Activated T-cell treated with anti-CD3 and anti-CD28 coated beads, Interleukin-2, amount 50 U/mL, for 4 hours (primary cell): ENCODE results near the gene PLEKHD1. TPM values are rescaled to one million over a fixed set of nuclear protein-coding genes. Genes with fewer than 3 reads are reported as not detected.
"Not testable (repeated sequence)": the region's sequence is repeated elsewhere in the genome, so short reads cannot be mapped to it uniquely, and the experiment has no call there.

Experiments
- ATAC-seq, 2 donors: fragments of 200-7000 bp; cut with Tn5 transposase; one replicate each; pipeline ENCODE4 v1.10.0; 2021
- DNase-seq: peaks from one replicate; pipeline ENCODE4 v3.0.0-alpha.2; 2020
- H3K27me3 Mint-ChIP-seq: one replicate; pipeline ENCODE4 v1.8.0; 2021; ENCODE audit warnings: low read depth, mixed read lengths
- H3K36me3 Mint-ChIP-seq: one replicate; pipeline ENCODE4 v1.8.0; 2022; ENCODE audit warnings: mixed read lengths; ENCODE audit not compliant: insufficient read depth
- H3K4me1 Mint-ChIP-seq: one replicate; pipeline ENCODE4 v1.8.0; 2021; ENCODE audit warnings: low read depth, mixed read lengths
- H3K4me3 Mint-ChIP-seq: one replicate; pipeline ENCODE4 v1.8.0; 2021; ENCODE audit warnings: mild to moderate bottlenecking, moderate library complexity, mixed read lengths
- H3K9me3 Mint-ChIP-seq: one replicate; pipeline ENCODE4 v1.8.0; 2021; ENCODE audit warnings: mixed read lengths
- total RNA-seq, 3 donors: library from RNA; stranded (reverse); gene quantifications; one replicate each; pipeline ENCODE4 v1.2.1, GENCODE V29; 2021

The PLEKHD1 gene
- total RNA-seq, 3 donors from 2014 or later = 0.05 to 0.16 (median 0.10) TPM

- H3K4me1 Mint-ChIP-seq = no peaks in the 10 kb centered on the region
Measured at GRCh38 chr14:69473260-69473659, 11.3 kb upstream of the PLEKHD1 start.

GRCh38 chr14:69473946-69474345 lies 10.6 kb upstream of the PLEKHD1 start:
- no peak for DNase-seq
- Mint-ChIP-seq H3K9me3 (no peaks in the 10 kb centered on the region), H3K27me3 (peaks cover 1% of the 10 kb centered on the region), H3K4me1 (no peaks in the 10 kb centered on the region), H3K36me3 (peaks cover 2% of the 10 kb centered on the region), H3K4me3 (no peak overlapping the region)
- ATAC-seq = no peak

More at GRCh38 chr14:69473260-69473659, 11.3 kb upstream of the PLEKHD1 start:
- peaks cover 2% of the 10 kb centered on the region for H3K36me3 Mint-ChIP-seq
- no peaks in the 10 kb centered on the region for H3K9me3 Mint-ChIP-seq
- DNase-seq (no peak), ATAC-seq (no peak)
- H3K4me3 Mint-ChIP-seq = no peak overlapping the region
- H3K27me3 Mint-ChIP-seq = no peaks in the 10 kb centered on the region

- ATAC-seq = peak in 1 of 2 donors; percentile 30
- no peak for DNase-seq
- H3K9me3 Mint-ChIP-seq = no peaks in the 10 kb centered on the region
- H3K27me3 Mint-ChIP-seq = peaks cover 3% of the 10 kb centered on the region
- H3K4me3 Mint-ChIP-seq = no peak overlapping the region
- H3K36me3 Mint-ChIP-seq = peaks cover 2% of the 10 kb centered on the region
- no peaks in the 10 kb centered on the region for H3K4me1 Mint-ChIP-seq
Measured at GRCh38 chr14:69475194-69475818, 9.2 kb upstream of the PLEKHD1 start.

DNA sequence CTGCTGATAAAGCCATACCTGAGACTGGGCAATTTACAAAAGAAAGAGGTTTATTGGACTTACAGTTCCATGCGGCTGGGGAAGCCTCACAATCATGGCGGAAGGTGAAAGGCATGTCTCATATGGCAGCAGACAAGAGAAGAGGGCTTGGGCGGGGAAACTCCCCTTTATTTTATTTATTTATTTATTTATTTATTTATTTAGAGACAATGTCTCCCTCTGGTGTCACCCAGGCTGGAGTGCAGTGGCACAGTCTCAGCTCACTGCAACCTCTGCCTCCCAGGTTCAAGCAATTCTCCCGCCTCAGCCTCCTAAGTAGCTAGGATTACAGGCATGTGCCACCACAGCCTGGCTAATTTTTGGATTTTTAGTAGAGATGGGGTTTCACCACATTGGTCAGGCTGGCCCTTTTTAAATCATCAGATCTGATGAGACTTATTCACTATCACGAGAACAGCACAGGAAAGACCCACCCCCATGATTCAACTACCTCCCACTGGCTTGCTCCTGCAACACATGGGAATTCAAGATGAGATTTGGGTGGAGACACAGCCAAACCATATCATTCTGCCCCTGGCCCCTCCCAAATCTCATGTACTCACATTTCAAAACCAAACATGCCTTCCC lies 7.6 kb upstream of the PLEKHD1 start:
- H3K4me3 Mint-ChIP-seq, H3K4me1 Mint-ChIP-seq, DNase-seq, H3K36me3 Mint-ChIP-seq, ATAC-seq, H3K27me3 Mint-ChIP-seq, H3K9me3 Mint-ChIP-seq: not testable (repeated sequence)

- not testable (repeated sequence) for H3K4me1 Mint-ChIP-seq, DNase-seq, ATAC-seq, H3K36me3 Mint-ChIP-seq, H3K9me3 Mint-ChIP-seq, H3K4me3 Mint-ChIP-seq
- H3K27me3 Mint-ChIP-seq = peaks cover 12% of the 10 kb centered on the region
Measured at GRCh38 chr14:69478055-69478454, 6.5 kb upstream of the PLEKHD1 start.

DNA sequence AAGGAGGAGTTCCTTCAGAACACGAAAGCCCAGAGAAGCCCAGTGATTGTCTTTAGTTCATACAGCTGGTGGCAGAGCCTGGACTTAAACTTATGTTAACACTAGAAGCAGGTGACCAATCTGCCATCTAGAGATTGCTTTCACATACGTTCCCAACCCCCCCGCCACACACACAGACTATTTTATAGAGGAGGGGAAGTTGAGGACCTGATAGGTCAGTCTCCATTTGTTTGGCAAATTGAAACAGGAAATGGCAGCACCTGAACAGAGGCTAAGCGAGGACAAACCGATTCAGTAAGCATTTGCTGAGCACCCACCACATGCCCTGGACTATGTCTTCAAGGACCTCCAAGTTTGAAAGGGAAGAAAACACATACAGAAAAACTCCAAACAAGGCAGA lies 4.8 kb upstream of the PLEKHD1 start:
- peaks cover 5% of the 10 kb centered on the region for H3K4me1 Mint-ChIP-seq
- H3K27me3 Mint-ChIP-seq = peaks cover 20% of the 10 kb centered on the region
- no peak overlapping the region for H3K4me3 Mint-ChIP-seq
- no peaks in the 10 kb centered on the region for H3K9me3 Mint-ChIP-seq
- DNase-seq = no peak
- no peaks in the 10 kb centered on the region for H3K36me3 Mint-ChIP-seq
- ATAC-seq = no peak

GRCh38 chr14:69480136-69480535 lies 4.4 kb upstream of the PLEKHD1 start:
- H3K4me3 Mint-ChIP-seq = no peak overlapping the region
- no peaks in the 10 kb centered on the region for H3K36me3 Mint-ChIP-seq
- no peaks in the 10 kb centered on the region for H3K9me3 Mint-ChIP-seq
- peaks cover 22% of the 10 kb centered on the region for H3K27me3 Mint-ChIP-seq
- DNase-seq = no peak
- ATAC-seq = no peak
- H3K4me1 Mint-ChIP-seq = peaks cover 5% of the 10 kb centered on the region

DNA sequence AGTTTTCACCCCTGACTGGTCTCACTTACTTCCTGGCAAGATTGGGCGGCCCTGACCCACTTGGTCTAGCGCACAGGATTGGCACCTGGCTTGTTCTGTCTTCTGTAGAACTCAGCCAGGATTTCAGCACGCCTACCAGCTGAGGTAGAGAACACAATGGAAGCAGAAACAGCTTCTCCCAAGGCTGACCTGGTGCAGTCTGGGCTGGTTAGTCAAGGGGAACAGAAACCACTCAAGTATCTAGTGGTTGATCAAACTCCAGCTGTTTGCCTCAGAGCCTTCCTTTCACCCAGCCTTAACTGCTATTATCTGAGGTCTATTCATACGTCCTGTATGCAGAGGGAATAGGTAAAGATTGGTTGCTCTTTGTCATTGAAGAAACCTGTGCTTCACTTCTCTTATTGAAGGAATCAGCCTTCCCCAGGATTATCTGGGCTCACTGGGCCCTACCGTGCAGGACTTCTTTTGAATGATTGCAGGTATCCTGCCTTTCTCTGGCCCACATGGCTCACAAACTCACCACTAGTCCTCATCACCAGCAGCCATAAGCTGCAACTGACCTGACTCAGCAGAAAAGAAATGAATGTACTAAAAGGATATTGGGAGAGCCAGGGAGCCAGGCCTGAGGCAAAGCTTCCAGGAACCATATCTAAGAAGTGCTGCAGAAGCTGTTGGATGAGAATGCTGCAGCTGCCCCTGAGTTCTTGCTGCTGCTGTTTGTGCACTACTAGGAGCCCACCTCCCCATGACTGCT lies 2.5 kb upstream of the PLEKHD1 start:
- H3K36me3 Mint-ChIP-seq = no peaks in the 10 kb centered on the region
- H3K4me1 Mint-ChIP-seq = peaks cover 5% of the 10 kb centered on the region
- DNase-seq (no peak), ATAC-seq (no peak)
- no peak overlapping the region for H3K4me3 Mint-ChIP-seq
- peaks cover 37% of the 10 kb centered on the region for H3K27me3 Mint-ChIP-seq
- no peaks in the 10 kb centered on the region for H3K9me3 Mint-ChIP-seq

DNA sequence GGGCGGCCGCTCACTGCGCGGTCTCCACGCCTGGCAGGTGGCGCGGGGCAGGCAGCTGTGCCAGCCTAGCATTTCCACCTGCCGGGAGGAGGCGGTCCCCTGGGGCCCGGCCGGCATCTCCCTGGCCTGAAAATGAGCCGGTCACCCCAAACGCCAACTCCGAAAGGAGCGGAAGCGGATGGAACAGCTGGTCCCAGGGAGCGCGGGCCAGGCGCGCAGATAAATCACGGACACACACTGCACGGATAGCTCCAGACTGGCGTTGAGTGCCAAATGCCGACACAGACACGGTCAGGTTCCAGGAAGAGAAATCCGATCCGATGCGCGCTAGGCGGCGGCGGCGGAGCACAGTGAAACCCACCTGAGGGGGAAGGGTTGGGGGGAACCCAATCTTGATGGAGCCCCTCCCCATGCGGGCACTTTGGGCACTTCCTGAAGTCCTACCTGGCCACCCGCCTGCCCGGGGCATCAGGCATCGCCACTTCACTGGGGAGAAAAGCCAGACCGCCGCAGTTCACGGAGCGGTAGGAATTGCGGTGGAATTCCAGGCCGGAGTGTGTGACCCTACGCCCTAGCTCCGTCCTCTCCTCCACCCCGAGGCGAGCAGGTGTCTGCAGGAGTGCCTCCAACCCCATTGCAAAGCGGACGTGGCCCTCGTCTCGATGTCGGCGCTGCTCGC lies 624 bp upstream of the PLEKHD1 start:
- Mint-ChIP-seq H3K4me1 (peaks cover 5% of the 10 kb centered on the region), H3K4me3 (no peak overlapping the region), H3K27me3 (peaks cover 48% of the 10 kb centered on the region), H3K36me3 (no peaks in the 10 kb centered on the region), H3K9me3 (no peaks in the 10 kb centered on the region)
- DNase-seq = no peak
- peak in 1 of 2 donors; percentile 27 for ATAC-seq

- peaks cover 5% of the 10 kb centered on the region for H3K4me1 Mint-ChIP-seq
- H3K36me3 Mint-ChIP-seq = no peaks in the 10 kb centered on the region
- no peaks in the 10 kb centered on the region for H3K9me3 Mint-ChIP-seq
- peaks cover 47% of the 10 kb centered on the region for H3K27me3 Mint-ChIP-seq
- DNase-seq = no peak
- ATAC-seq = no peak
- no peak overlapping the region for H3K4me3 Mint-ChIP-seq
Measured at GRCh38 chr14:69485315-69485660, 760 bp downstream of the PLEKHD1 start.

- Mint-ChIP-seq H3K9me3 (no peaks in the 10 kb centered on the region), H3K27me3 (peaks cover 47% of the 10 kb centered on the region), H3K4me1 (peaks cover 5% of the 10 kb centered on the region), H3K36me3 (no peaks in the 10 kb centered on the region), H3K4me3 (no peak overlapping the region)
- DNase-seq (no peak), ATAC-seq (no peak)
Measured at GRCh38 chr14:69485701-69486100, 1.2 kb downstream of the PLEKHD1 start.

DNA sequence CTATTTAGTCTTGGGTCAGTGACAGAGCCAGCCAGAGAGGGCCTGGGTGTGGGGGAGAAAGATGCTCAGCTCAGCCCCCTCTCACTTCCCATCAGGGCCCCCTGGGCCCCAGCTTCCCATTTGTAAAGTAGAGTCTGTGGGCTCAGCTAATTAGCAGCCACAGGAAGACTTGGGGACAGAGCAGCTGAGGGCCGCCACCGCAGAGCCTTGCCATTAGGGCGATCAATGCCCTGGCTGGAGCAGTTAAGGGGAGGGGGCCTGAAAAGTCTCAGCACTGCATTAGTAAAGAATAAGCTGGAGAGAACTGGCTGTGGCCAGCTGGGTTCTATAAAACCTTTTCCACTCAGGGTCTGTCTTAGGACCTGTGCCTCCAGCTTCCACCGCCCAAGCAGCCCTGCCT lies 2.7 kb downstream of the PLEKHD1 start:
- DNase-seq (no peak), ATAC-seq (no peak)
- H3K9me3 Mint-ChIP-seq = no peaks in the 10 kb centered on the region
- peaks cover 45% of the 10 kb centered on the region for H3K27me3 Mint-ChIP-seq
- H3K36me3 Mint-ChIP-seq = no peaks in the 10 kb centered on the region
- H3K4me3 Mint-ChIP-seq = no peak overlapping the region
- H3K4me1 Mint-ChIP-seq = peaks cover 5% of the 10 kb centered on the region

DNA sequence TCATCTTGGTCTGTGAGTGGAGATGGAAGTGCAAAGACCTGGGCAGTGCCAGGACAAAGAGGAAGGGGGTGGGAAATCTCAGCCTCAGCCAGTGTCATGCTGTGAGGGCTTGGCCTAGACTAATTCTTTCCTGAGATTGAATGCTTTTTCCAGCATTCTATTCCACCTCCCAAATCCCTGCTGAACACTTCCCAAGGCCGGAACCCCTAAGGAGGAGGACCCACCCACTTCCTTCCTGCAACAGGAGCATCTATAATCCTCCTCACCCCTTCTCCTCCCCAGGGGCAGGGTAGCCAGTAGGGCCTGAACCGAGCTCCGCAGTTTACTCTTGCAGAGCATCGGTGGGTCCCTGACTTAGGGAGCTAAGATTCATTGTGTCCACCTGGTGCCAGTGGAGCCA lies 3.2 kb downstream of the PLEKHD1 start:
- H3K9me3 Mint-ChIP-seq = no peaks in the 10 kb centered on the region
- H3K27me3 Mint-ChIP-seq = peaks cover 41% of the 10 kb centered on the region
- H3K4me1 Mint-ChIP-seq = peaks cover 5% of the 10 kb centered on the region
- no peak overlapping the region for H3K4me3 Mint-ChIP-seq
- H3K36me3 Mint-ChIP-seq = no peaks in the 10 kb centered on the region
- DNase-seq (no peak), ATAC-seq (no peak)

- no peaks in the 10 kb centered on the region for H3K4me1 Mint-ChIP-seq
- peaks cover 35% of the 10 kb centered on the region for H3K27me3 Mint-ChIP-seq
- DNase-seq (no peak), ATAC-seq (no peak)
- no peaks in the 10 kb centered on the region for H3K9me3 Mint-ChIP-seq
- H3K36me3 Mint-ChIP-seq = no peaks in the 10 kb centered on the region
- no peak overlapping the region for H3K4me3 Mint-ChIP-seq
Measured at GRCh38 chr14:69489495-69489894, 5.0 kb downstream of the PLEKHD1 start.
